Upper lobe of left lung (tissue), 6 donors: ENCODE measurements around the gene PRMT2. TPM values are rescaled to one million over a fixed set of nuclear protein-coding genes. Genes with fewer than 3 reads are reported as not detected.

ENCODE experiments used
- ATAC-seq, 2 donors: fragments of 200-7000 bp; cut with Tn5 transposase; one replicate each; pipeline ENCODE4 v1.9.1; 2022; ENCODE audit warnings: mild to moderate bottlenecking in 2 of 2, moderate library complexity in 2 of 2; ENCODE audit not compliant: low FRiP score in 2 of 2
- DNase-seq, 2 donors: peaks; one replicate each; pipeline ENCODE4 v3.0.0-alpha.2; 2019 to 2020
- H3K27ac ChIP-seq, 4 donors: fragments of 200-600 bp; sonication (generic); one replicate each; pipeline ENCODE4 v1.5.1; 2016 to 2019
- H3K27me3 ChIP-seq, 4 donors: fragments of 200-600 bp; sonication (generic); one replicate each; pipeline ENCODE4 v1.5.1; 2017 to 2019
- H3K36me3 ChIP-seq, 4 donors: fragments of 200-600 bp; sonication (generic); one replicate each; pipeline ENCODE4 v1.5.1; 2016 to 2019
- H3K4me1 ChIP-seq, 4 donors: fragments of 200-600 bp; sonication (generic); one replicate each; pipeline ENCODE4 v1.5.1; 2018 to 2019
- H3K4me3 ChIP-seq, 4 donors: fragments of 200-600 bp; sonication (generic); one replicate each; pipeline ENCODE4 v1.5.1; 2017 to 2019; ENCODE audit warnings: mild to moderate bottlenecking in 2 of 4, moderate library complexity in 1 of 4
- H3K9me3 ChIP-seq, 4 donors: fragments of 200-600 bp; sonication (generic); one replicate each; pipeline ENCODE4 v1.5.1; 2018 to 2019
- EP300 ChIP-seq, 4 donors: sonication (generic); formaldehyde crosslinking; IDR thresholded peaks; one replicate each; pipeline ENCODE4 v1.5.1; 2017; ENCODE audit warnings: antibody characterized with exemption in 4 of 4, control low read depth in 2 of 4
- POLR2A ChIP-seq, 4 donors: fragments of 450-650 bp; IDR thresholded peaks; one replicate each; pipeline ENCODE4 v1.5.1; 2016 to 2017; ENCODE audit warnings: antibody characterized with exemption in 4 of 4, mild to moderate bottlenecking in 2 of 4
- POLR2AphosphoS5 ChIP-seq, 2 donors: sonication (generic); formaldehyde crosslinking; IDR thresholded peaks; one replicate each; pipeline ENCODE4 v1.5.1; 2017; ENCODE audit warnings: antibody characterized with exemption in 2 of 2
- WGBS, 2 donors: methylation state at CpG; one replicate each; pipeline ENCODE4 v1.1.5; 2017 to 2018; 5-methylcytosine and 5-hydroxymethylcytosine counted together
- total RNA-seq, 6 donors: library from RNA; depleted of rRNA in 4 of 6; stranded (reverse); fragments of >200 nt in 4 of 6; gene quantifications; one replicate each; pipeline versions ENCODE4 v1.1.0 to v1.2.1, GENCODE V29; 2016 to 2021
- TF ChIP-seq, protein P1 (sequence below), 6 experiments: fragments of 450-650 bp in 4 of 6; fragments of 200-600 bp in 2 of 6; sonication (generic) in 2 of 6; IDR thresholded peaks; one replicate each; pipeline ENCODE4 v1.5.1; 2016 to 2019; ENCODE audit warnings: antibody characterized with exemption in 6 of 6
- donor health status: DM: no; HTN: no; CAD: no; lungs with moderate emphysema.
- donor health status: DM: no; HTN: yes; CAD: no; lungs with severe emphysema.

The PRMT2 gene
- total RNA-seq, 6 donors from 2014 or later, result 91.6 to 152 (median 115) TPM

DNA sequence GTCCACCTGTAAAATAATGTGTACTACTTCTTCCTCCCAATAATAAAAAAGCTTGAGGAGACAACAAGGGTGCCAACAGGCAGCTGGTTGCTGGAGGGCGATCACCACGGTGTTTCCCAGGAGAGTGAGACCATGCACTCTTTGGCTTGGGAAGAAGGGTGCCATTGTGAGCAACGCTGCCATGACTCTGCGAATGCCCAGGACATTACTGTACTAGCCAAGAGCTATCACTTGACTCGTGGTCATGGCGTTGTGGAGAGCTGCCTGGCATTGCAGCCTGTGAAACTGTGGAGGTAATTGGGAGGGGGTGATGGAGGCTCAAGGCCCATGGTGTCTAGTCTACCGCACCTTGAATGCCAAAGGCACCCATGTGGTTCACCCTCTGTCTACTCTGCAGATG lies 14.6 kb upstream of the PRMT2 start:
- WGBS, 2 donors, result 92 to 93% methylated on average over 2 to 7 of the region's 7 CpGs
- Histone ChIP-seq H3K9me3 (peaks cover 0 to 8% (median 7%) of the 10 kb centered on the region in 4 donors), H3K36me3 (no peaks in the 10 kb centered on the region), H3K27me3 (no peaks in the 10 kb centered on the region), H3K4me1 (peaks cover 0 to 6% (median 2%) of the 10 kb centered on the region in 4 donors), H3K27ac (no peak overlapping the region), H3K4me3 (no peak overlapping the region)
- DNase-seq, result no peak
- TF ChIP-seq EP300 (IDR thresholded peaks at IDR 0.05), result no peak
- no peak for TF ChIP-seq POLR2AphosphoS5 (IDR thresholded peaks at IDR 0.05)
- no peak for TF ChIP-seq POLR2A (IDR thresholded peaks at IDR 0.05)
- TF ChIP-seq, protein P1, sequence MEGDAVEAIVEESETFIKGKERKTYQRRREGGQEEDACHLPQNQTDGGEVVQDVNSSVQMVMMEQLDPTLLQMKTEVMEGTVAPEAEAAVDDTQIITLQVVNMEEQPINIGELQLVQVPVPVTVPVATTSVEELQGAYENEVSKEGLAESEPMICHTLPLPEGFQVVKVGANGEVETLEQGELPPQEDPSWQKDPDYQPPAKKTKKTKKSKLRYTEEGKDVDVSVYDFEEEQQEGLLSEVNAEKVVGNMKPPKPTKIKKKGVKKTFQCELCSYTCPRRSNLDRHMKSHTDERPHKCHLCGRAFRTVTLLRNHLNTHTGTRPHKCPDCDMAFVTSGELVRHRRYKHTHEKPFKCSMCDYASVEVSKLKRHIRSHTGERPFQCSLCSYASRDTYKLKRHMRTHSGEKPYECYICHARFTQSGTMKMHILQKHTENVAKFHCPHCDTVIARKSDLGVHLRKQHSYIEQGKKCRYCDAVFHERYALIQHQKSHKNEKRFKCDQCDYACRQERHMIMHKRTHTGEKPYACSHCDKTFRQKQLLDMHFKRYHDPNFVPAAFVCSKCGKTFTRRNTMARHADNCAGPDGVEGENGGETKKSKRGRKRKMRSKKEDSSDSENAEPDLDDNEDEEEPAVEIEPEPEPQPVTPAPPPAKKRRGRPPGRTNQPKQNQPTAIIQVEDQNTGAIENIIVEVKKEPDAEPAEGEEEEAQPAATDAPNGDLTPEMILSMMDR (IDR thresholded peaks at IDR 0.05), result no peak
- ATAC-seq, result no peak

DNA sequence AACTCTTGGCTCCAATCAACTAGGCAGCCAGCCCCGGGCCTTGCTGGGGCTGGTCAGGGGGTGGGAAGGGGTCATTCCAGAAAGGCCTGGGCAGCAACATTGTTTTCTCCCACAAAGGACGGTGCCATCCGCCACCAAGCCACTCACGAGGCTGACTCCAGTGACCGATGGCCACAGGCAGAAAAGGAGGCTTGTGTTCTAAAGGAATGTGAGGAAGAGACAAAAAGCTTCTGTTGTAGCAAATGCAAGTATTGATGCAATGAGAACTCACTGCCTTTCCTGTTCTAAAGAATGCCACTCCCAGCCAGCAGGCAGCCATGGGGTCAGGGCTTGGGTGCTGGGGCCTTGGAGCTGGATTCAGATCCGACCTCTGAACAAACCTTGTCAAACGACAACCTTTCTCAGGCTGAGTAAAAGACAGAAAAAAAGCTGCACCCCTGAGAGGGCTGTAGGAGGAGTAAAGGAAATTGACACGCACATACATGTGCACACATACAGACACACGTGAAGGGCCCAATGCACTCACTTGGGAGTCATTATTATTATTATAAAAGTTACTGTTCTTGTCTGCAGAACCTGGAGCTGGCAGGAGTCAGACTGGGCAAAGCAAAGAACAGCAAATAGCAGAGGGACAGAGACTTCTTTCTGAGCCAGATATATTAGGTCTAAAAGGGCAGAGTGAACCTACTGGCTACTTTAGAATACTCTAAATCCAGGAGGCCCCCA lies 13.9 kb upstream of the PRMT2 start:
- Histone ChIP-seq H3K9me3 (peaks cover 3 to 15% (median 14%) of the 10 kb centered on the region in 4 donors), H3K4me1 (peaks cover 0 to 6% (median 2%) of the 10 kb centered on the region in 4 donors), H3K27ac (peak overlapping the region in 3 of 4 donors; percentile 22 to 53 (median 25)), H3K36me3 (no peaks in the 10 kb centered on the region), H3K4me3 (no peak overlapping the region), H3K27me3 (no peaks in the 10 kb centered on the region)
- no peak for ATAC-seq
- 81 to 82% methylated on average over 8 to 9 of the region's 9 CpGs for WGBS, 2 donors
- no peak for DNase-seq
- TF ChIP-seq POLR2AphosphoS5 (IDR thresholded peaks at IDR 0.05), result no peak
- TF ChIP-seq, protein P1 (IDR thresholded peaks at IDR 0.05), result no peak
- no peak for TF ChIP-seq POLR2A (IDR thresholded peaks at IDR 0.05)
- no peak for TF ChIP-seq EP300 (IDR thresholded peaks at IDR 0.05)

DNA sequence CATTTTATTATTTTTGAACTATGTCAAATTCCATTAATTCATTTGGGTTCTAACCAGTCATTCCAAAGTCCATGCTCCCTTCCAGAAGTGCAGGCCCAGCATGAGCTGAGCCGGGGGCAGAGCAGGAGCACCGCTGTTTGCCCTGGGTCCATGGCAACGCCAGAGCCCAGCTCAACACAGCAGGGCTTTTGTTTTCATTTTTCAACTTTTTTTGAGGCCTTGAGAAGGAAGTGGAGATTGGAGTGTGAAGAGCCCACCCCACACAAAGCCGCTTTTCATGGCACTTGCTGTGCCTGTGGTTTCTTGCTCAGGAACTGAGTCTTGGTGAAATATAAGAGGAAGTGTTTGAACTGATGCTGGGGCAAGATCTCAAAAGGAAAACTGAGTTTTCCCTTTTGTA lies 13.2 kb upstream of the PRMT2 start:
- Histone ChIP-seq H3K4me3 (no peak overlapping the region), H3K27ac (peak overlapping the region in 3 of 4 donors; percentile 22 to 53 (median 25)), H3K27me3 (no peaks in the 10 kb centered on the region), H3K36me3 (no peaks in the 10 kb centered on the region), H3K4me1 (peaks cover 0 to 6% (median 2%) of the 10 kb centered on the region in 4 donors), H3K9me3 (peaks cover 3 to 17% (median 16%) of the 10 kb centered on the region in 4 donors)
- DNase-seq (peak in 1 of 2 donors; percentile 46), ATAC-seq (peak; percentile 42 to 88)
- WGBS, 2 donors, result 66% methylated on average over 4 of the region's 4 CpGs
- TF ChIP-seq POLR2A (IDR thresholded peaks at IDR 0.05) (no peak), POLR2AphosphoS5 (IDR thresholded peaks at IDR 0.05) (peak in 1 of 2 donors; percentile 33)

DNA sequence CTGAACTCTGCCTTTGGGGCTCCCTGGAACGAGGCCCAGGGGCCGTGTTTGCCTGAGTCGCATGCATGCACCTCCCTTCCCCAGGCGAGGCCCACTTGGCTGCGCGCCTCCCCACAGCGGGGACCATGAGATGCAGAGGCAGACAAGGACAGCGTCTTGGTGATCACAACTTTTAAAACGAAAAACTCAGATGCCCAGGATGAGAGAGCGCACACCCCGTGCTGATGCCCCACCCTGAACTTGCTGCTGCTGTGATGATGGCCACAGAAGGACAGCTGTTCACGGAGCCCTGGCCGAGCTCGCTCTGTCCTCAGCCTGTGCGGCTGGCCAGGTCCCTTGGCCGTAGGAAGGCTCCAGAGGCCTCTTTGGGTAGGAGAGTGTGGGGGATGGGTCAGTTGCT lies 11.4 kb upstream of the PRMT2 start:
- Histone ChIP-seq H3K27me3 (no peaks in the 10 kb centered on the region), H3K27ac (no peak overlapping the region), H3K4me1 (peaks cover 0 to 6% (median 2%) of the 10 kb centered on the region in 4 donors), H3K4me3 (no peak overlapping the region), H3K9me3 (peaks cover 3 to 17% (median 16%) of the 10 kb centered on the region in 4 donors), H3K36me3 (no peaks in the 10 kb centered on the region)
- ATAC-seq, result no peak
- WGBS, 2 donors, result 82 to 85% methylated on average over 16 of the region's 16 CpGs
- peak in 1 of 2 donors; percentile 52 for DNase-seq
- TF ChIP-seq, protein P1 (IDR thresholded peaks at IDR 0.05), result no peak

DNA sequence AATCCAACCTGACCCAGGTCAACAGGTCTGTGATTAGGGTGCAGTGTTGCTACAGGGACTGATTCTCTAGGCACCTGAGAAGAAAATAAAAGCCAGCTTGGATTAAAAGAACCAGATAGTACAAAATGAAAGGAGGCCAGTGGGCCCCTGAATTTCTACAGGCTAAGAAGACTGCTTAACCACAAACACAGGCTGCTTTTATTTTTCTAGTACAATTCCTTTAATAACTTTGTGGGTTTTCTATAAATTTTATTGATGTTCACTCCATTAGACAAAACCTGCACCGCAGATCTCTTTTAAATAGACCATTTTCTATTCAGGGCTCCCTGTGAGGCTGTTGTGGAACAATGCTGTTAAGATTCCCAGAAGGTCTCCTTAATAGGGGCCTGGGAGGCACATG lies 9.7 kb upstream of the PRMT2 start:
- Histone ChIP-seq H3K4me3 (no peak overlapping the region), H3K27ac (no peak overlapping the region), H3K4me1 (peaks cover 0 to 6% (median 2%) of the 10 kb centered on the region in 4 donors), H3K27me3 (no peaks in the 10 kb centered on the region), H3K36me3 (no peaks in the 10 kb centered on the region), H3K9me3 (peaks cover 3 to 17% (median 16%) of the 10 kb centered on the region in 4 donors)
- DNase-seq, result no peak
- no peak for ATAC-seq
- WGBS, 2 donors, result 78 to 87% methylated on average over 1 of the region's 1 CpG
- TF ChIP-seq, protein P1 (IDR thresholded peaks at IDR 0.05), result no peak
